ENCODE results near the gene CDC27. TPM values are rescaled to one million over a fixed set of nuclear protein-coding genes. Genes with fewer than 3 reads are reported as not detected.

Gene CDC27
- 95.0 and 130 TPM in 2 replicates for total RNA-seq

GRCh38 chr17:47188876-47189731 is at the start of gene CDC27:
Gene CDC27, minus strand, starts transcription at chr17:47189295. Its CDS starts 123 bp downstream, at chr17:47189172.
- TF ChIP-seq, protein P1, sequence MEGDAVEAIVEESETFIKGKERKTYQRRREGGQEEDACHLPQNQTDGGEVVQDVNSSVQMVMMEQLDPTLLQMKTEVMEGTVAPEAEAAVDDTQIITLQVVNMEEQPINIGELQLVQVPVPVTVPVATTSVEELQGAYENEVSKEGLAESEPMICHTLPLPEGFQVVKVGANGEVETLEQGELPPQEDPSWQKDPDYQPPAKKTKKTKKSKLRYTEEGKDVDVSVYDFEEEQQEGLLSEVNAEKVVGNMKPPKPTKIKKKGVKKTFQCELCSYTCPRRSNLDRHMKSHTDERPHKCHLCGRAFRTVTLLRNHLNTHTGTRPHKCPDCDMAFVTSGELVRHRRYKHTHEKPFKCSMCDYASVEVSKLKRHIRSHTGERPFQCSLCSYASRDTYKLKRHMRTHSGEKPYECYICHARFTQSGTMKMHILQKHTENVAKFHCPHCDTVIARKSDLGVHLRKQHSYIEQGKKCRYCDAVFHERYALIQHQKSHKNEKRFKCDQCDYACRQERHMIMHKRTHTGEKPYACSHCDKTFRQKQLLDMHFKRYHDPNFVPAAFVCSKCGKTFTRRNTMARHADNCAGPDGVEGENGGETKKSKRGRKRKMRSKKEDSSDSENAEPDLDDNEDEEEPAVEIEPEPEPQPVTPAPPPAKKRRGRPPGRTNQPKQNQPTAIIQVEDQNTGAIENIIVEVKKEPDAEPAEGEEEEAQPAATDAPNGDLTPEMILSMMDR (IDR thresholded peaks at IDR 0.05; ENCODE audit: insufficient read depth, low read depth, low read length), result no peak
- DNase-seq (ENCODE audit: low read depth), result peak; percentile 99
- H3K4me3 ChIP-seq (ENCODE audit: low read depth, low read length), result peak within 1 kb of the TSS; percentile 93

DNA sequence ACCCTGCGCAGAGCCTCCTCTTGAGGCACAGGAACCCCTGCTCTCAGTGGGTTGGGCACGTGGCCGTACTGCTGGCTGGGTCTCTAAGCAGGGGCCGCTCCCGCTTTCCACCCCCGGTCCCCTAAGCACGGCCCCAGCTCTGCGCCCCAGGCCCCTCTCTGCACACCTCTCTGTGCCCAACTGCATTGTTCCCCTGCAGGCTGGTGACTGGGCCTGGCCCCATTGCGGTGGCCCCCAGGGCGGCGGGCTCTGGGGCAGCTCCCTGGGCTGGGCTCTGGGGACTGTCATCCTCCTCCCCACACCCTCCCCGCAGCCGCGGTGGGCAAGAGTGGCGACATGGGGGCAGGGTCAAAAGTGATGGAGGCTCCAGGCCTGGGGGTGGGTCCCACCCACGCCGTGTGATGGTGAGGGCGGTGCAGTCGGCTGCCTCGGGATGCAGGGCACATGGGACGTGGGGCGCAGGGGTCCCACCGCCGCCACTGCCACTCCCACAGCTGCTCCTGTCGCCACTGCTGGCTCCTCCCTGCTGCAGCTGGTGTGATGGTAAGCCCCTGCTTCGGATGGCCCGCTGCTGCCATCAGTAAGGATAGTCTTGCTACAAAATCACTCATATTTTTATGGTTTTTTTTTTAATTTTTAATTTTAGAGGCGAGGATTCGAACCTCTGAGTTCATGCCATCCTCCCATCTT is 49.4 kb upstream of the CDC27 start:
- TF ChIP-seq, protein P1 (IDR thresholded peaks at IDR 0.05; ENCODE audit: insufficient read depth, low read depth, low read length), result no peak
- no peak overlapping the region for H3K4me3 ChIP-seq (ENCODE audit: low read depth, low read length)
- no peak for DNase-seq (ENCODE audit: low read depth)

- no peak overlapping the region for H3K4me3 ChIP-seq (ENCODE audit: low read depth, low read length)
- no peak for DNase-seq (ENCODE audit: low read depth)
- TF ChIP-seq, protein P1 (IDR thresholded peaks at IDR 0.05; ENCODE audit: insufficient read depth, low read depth, low read length), result no peak
Measured at GRCh38 chr17:47237841-47238240, 48.7 kb upstream of the CDC27 start.

GRCh38 chr17:47235923-47236322 is 46.8 kb upstream of the CDC27 start:
- no peak overlapping the region for H3K4me3 ChIP-seq (ENCODE audit: low read depth, low read length)
- no peak for DNase-seq (ENCODE audit: low read depth)
- TF ChIP-seq, protein P1 (IDR thresholded peaks at IDR 0.05; ENCODE audit: insufficient read depth, low read depth, low read length), result no peak

DNA sequence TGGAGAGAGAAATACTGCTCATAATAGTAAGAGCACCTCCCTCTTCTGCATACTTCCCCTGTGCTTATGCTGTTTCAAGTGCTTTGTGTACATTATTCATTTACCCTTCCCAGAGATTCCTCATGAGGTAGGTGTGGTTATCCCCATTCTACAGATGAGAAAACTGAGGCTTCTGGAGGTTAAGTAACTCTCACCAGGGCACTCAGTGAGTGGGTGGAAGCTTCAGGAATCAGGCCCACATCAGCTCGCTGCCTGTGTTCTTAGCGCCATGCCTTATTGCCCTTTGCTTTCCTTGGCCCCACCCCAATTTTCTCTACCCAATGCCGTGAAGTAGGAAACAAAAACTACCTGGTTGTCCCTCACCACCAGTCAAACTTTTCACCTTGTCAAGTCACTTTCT is 46.4 kb upstream of the CDC27 start:
- H3K4me3 ChIP-seq (ENCODE audit: low read depth, low read length), result no peak overlapping the region
- no peak for DNase-seq (ENCODE audit: low read depth)
- TF ChIP-seq, protein P1 (IDR thresholded peaks at IDR 0.05; ENCODE audit: insufficient read depth, low read depth, low read length), result no peak

GRCh38 chr17:47232465-47232864 is 43.4 kb upstream of the CDC27 start:
- TF ChIP-seq, protein P1 (IDR thresholded peaks at IDR 0.05; ENCODE audit: insufficient read depth, low read depth, low read length), result no peak
- DNase-seq (ENCODE audit: low read depth), result no peak
- H3K4me3 ChIP-seq (ENCODE audit: low read depth, low read length), result no peak overlapping the region
